Testis (tissue), 3 donors: ENCODE data around the gene DQX1. TPM values are rescaled to one million over a fixed set of nuclear protein-coding genes. Genes with fewer than 3 reads are reported as not detected.

Experiments
- DNase-seq: peaks from one replicate; pipeline ENCODE4 v3.0.0-alpha.2; 2019
- H3K27ac ChIP-seq, 2 donors: fragments of 200-600 bp; sonication (generic); one replicate each; pipeline ENCODE4 v1.5.1; 2019
- H3K27me3 ChIP-seq: fragments of 200-600 bp; sonication (generic); one replicate; pipeline ENCODE4 v1.5.1; 2019
- H3K36me3 ChIP-seq: fragments of 200-600 bp; sonication (generic); one replicate; pipeline ENCODE4 v1.5.1; 2017; ENCODE audit warnings: low read depth; ENCODE audit errors: missing control alignments
- H3K4me1 ChIP-seq: fragments of 200-600 bp; sonication (generic); one replicate; pipeline ENCODE4 v1.5.1; 2019
- H3K4me3 ChIP-seq, 2 donors: fragments of 200-600 bp; sonication (generic); one replicate each; pipeline ENCODE4 v1.5.1; 2017 to 2019
- H3K9me3 ChIP-seq: fragments of 200-600 bp; sonication (generic); one replicate; pipeline ENCODE4 v1.5.1; 2017
- POLR2A ChIP-seq: fragments of 450-650 bp; IDR thresholded peaks from one replicate; pipeline ENCODE4 v1.6.1; 2017; ENCODE audit warnings: antibody characterized with exemption, mild to moderate bottlenecking, moderate library complexity
- WGBS, 2 donors: methylation state at CpG; one replicate each; pipeline ENCODE4 v1.1.5; 2018; 5-methylcytosine and 5-hydroxymethylcytosine counted together
- intact Hi-C: fragments of 100-400 bp; cut with DNase I; formaldehyde crosslinking; loops from one replicate; pipeline ENCODE4 v1.15.1; 2023; ENCODE audit warnings: low total_unique reads
- polyA plus RNA-seq: library from polyadenylated mRNA; stranded (reverse); fragments of 350-450 nt; fragmentation: Illumina TruSeq; extraction: RNeasy Lipid Tissue Mini Kit (QIAGEN cat#74804); gene quantifications from one replicate; pipeline ENCODE4 v1.2.3, GENCODE V29; 2014; ENCODE audit warnings: low read depth, low replicate concordance; ENCODE audit not compliant: insufficient read depth
- total RNA-seq, 2 donors: library from RNA; depleted of rRNA; stranded (reverse); fragments of >200 nt; gene quantifications; one replicate each; pipeline ENCODE4 v1.2.3, GENCODE V29; 2016
- TF ChIP-seq, protein P1 (sequence below), 3 experiments: fragments of 450-650 bp in 2 of 3; fragments of 200-600 bp in 1 of 3; sonication (generic) in 1 of 3; IDR thresholded peaks; one replicate each; pipeline ENCODE4 v1.5.1; 2016 to 2019; ENCODE audit warnings: antibody characterized with exemption in 3 of 3, mild to moderate bottlenecking in 2 of 3, moderate library complexity in 1 of 3

The DQX1 gene
- total and polyA plus RNA-seq, 3 donors from 2014 or later = 0.43 to 0.86 TPM; not detected in 1

DNA sequence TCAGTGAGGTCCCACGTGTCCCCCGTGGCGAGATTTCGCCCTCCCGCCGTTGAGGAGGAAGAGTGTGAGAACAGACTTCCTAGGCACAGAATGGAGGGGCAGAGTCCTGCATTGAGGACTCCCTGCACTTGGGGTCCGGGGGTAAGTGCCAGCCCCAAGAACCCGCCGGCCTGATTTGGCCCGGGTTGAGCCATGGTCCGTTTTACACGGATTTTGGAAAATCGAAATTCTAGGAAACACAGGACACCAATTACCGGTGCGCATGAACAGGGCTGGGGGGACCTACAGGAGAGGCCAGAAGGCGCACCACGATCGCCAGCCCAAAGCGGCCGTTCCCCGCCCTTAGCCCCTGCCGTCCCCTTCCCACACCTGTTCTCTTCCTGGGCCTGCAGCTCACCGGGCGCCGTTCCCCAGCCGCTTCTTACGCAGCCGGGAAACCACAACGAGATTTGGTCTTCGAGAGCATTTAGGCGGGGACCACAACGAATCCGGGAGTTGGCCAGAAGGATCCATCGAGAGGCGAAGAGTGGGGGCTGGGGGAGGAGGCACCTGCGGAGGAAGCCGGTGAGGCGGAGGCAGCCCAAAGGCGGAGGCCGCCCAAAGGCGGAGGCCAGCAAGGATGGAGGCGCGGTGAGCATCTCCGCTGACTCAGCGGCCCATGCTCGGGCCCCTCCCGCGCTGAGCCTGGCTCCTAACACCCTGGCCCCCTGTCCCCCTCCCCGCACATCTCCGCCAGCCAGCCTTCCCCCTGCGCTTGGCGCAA lies 12.2 kb downstream of the DQX1 start:
- peak overlapping the region; percentile 7 to 60 for H3K4me3 ChIP-seq
- intact Hi-C loops = no loop called here

DNA sequence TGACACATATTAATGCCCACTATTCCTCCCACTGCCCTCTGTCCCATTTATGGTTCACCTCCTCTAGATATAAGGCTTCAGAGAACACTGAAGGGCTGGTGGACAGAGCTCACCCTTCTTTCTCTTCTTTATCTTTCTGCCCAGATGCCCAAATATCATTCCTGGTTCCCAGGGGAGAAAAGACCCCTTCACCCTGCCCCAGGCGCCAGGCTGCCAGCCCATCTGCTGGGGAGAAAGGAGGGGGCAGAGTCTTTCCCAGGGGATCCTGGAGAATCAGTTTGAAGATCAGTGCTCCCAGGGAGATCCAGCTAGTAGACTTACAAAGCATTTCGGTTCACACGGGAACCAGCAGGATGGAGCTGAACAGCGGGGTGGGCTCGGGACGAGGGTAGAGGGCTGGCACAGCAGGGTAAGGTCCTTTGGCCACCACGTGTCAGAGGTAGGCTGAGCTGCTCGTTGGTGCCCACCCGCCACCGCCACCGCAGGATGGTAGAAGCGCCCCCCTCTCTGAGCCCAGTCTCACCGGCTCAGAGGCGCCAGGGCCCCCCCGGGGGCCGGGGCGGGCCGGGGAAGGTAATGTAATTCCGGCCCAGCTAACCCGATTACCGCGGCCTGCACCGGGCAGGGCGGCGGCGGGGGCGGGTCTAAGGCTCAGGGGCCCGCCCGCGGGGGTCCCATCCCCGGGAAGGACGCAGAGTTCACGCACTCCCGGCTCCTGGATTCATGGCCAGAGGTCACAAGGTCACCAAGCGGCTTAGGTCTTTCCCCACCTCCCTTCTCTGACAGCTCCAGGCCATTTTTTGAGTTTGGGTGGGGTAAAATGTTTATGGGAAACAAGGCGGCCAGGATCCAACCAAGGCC lies 13.1 kb downstream of the DQX1 start:
- Histone ChIP-seq H3K9me3 (no peaks in the 10 kb centered on the region), H3K4me1 (peaks cover 11% of the 10 kb centered on the region), H3K4me3 (no peak overlapping the region), H3K27me3 (no peaks in the 10 kb centered on the region), H3K27ac (no peak overlapping the region), H3K36me3 (no peaks in the 10 kb centered on the region)
- DNase-seq = no peak
- intact Hi-C loops = no loop called here
- TF ChIP-seq, protein P1, sequence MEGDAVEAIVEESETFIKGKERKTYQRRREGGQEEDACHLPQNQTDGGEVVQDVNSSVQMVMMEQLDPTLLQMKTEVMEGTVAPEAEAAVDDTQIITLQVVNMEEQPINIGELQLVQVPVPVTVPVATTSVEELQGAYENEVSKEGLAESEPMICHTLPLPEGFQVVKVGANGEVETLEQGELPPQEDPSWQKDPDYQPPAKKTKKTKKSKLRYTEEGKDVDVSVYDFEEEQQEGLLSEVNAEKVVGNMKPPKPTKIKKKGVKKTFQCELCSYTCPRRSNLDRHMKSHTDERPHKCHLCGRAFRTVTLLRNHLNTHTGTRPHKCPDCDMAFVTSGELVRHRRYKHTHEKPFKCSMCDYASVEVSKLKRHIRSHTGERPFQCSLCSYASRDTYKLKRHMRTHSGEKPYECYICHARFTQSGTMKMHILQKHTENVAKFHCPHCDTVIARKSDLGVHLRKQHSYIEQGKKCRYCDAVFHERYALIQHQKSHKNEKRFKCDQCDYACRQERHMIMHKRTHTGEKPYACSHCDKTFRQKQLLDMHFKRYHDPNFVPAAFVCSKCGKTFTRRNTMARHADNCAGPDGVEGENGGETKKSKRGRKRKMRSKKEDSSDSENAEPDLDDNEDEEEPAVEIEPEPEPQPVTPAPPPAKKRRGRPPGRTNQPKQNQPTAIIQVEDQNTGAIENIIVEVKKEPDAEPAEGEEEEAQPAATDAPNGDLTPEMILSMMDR (IDR thresholded peaks at IDR 0.05) = no peak
- TF ChIP-seq POLR2A = no peak
- 0 to 6% methylated on average over 3 to 35 of the region's 36 CpGs for WGBS, 2 donors

More for the DNA sequence above, 12.2 kb downstream of the DQX1 start:
- Histone ChIP-seq H3K9me3 (no peaks in the 10 kb centered on the region), H3K27ac (no peak overlapping the region), H3K27me3 (no peaks in the 10 kb centered on the region), H3K36me3 (no peaks in the 10 kb centered on the region), H3K4me1 (peaks cover 5% of the 10 kb centered on the region)
- TF ChIP-seq, protein P1 (IDR thresholded peaks at IDR 0.05) = no peak
- TF ChIP-seq POLR2A = no peak
- 4 to 5% methylated on average over 28 to 52 of the region's 52 CpGs for WGBS, 2 donors
- no peak for DNase-seq

DNA sequence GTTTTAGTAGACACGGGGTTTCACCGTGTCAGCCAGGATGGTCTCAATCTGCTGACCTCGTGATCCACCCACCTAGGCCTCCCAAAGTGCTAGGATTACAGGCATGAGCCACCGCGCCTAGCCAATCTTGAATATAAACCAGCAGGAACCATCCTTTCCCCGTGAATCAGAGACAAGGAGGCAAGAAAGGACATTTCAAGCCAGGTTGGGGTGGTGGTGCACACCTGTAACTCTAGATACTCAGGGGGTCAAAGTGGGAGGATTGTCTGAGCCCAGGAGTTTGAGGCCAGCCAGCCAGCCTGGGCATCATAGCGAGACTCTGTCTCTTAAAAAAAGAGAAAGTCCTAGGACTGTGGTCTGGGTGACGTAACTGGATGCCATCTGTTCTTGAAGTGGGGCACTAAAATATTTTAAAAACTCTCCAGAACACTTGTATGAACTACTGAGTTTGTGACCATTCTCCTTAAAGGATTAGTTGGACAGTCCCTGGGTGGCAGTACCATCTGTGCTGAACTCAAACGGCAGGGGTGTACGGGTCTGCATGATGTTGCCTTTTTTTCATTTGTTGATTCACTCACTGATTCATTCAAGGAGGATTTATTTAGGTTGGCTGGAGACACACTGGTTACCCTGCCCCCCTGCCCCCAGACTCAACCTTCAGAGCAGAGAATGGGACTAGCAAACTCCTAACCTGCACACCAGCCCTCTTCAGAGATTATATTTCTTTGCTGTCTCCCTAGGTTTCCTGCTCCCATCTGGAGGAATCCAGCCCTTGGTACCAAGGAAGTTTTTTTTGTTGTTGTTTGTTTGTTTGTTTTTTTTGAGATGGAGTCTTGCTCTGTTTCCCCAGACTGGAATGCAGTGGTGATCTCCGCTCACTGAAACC lies 14.7 kb downstream of the DQX1 start:
- TF ChIP-seq, protein P1 (IDR thresholded peaks at IDR 0.05) = no peak
- TF ChIP-seq POLR2A = no peak
- Histone ChIP-seq H3K4me1 (peaks cover 11% of the 10 kb centered on the region), H3K4me3 (no peak overlapping the region), H3K9me3 (no peaks in the 10 kb centered on the region), H3K36me3 (no peaks in the 10 kb centered on the region), H3K27ac (no peak overlapping the region), H3K27me3 (no peaks in the 10 kb centered on the region)
- no peak for DNase-seq
- intact Hi-C loops = no loop called here
- 38 to 44% methylated on average over 11 of the region's 11 CpGs for WGBS, 2 donors

DNA sequence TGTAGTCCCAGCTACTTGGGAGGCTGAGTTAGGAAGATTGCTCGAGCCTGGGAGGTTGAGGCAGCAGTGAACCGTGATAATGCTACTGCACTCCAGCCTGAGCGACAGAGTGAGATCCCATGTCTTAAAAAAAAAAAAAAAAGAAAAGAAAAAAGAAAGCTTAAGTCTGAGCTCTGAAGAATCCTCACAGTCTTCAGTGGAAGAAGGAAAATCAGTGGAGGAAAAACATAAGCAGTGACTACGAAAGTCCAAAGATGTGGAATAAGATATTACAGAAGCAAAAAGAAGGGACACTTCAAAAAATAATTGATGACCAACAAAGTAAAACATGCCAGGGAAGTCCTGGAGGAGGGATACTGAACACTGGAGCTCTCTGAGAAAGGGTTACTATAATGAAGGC lies 15.8 kb downstream of the DQX1 start:
- H3K27me3 ChIP-seq = no peaks in the 10 kb centered on the region

More for the DNA sequence above, 15.8 kb downstream of the DQX1 start:
- TF ChIP-seq POLR2A = no peak
- TF ChIP-seq, protein P1 (IDR thresholded peaks at IDR 0.05) = no peak
- intact Hi-C loops = no loop called here
- 74 to 76% methylated on average over 4 of the region's 4 CpGs for WGBS, 2 donors
- H3K4me1 ChIP-seq = peaks cover 6% of the 10 kb centered on the region
- H3K9me3 ChIP-seq = no peaks in the 10 kb centered on the region
- no peak overlapping the region for H3K4me3 ChIP-seq
- H3K27ac ChIP-seq = no peak overlapping the region
- no peaks in the 10 kb centered on the region for H3K36me3 ChIP-seq
- DNase-seq = no peak
